Activated naive CD8-positive, alpha-beta T cell treated with anti-CD3 and anti-CD28 coated beads for 36 hours (primary cell): ENCODE measurements around the gene PRDM16. TPM values are rescaled to one million over a fixed set of nuclear protein-coding genes. Genes with fewer than 3 reads are reported as not detected.

Experiments
- DNase-seq: peaks from one replicate; pipeline ENCODE4 v3.0.0; 2021
- H3K27ac Mint-ChIP-seq: one replicate; pipeline ENCODE4 v1.8.0; 2022; ENCODE audit warnings: mild to moderate bottlenecking, moderate library complexity, mixed read lengths
- H3K27me3 Mint-ChIP-seq: one replicate; pipeline ENCODE4 v1.8.0; 2022; ENCODE audit warnings: mild to moderate bottlenecking, mixed read lengths
- H3K36me3 Mint-ChIP-seq: one replicate; pipeline ENCODE4 v1.8.0; 2021; ENCODE audit warnings: mild to moderate bottlenecking, mixed read lengths
- H3K4me1 Mint-ChIP-seq: one replicate; pipeline ENCODE4 v1.8.0; 2021; ENCODE audit warnings: mixed read lengths
- H3K4me3 Mint-ChIP-seq: one replicate; pipeline ENCODE4 v1.8.0; 2022; ENCODE audit warnings: mild to moderate bottlenecking, moderate library complexity, mixed read lengths
- H3K9me3 Mint-ChIP-seq: one replicate; pipeline ENCODE4 v1.8.0; 2022; ENCODE audit warnings: mixed read lengths
- total RNA-seq, 2 experiments: library from RNA; stranded (reverse); gene quantifications; one replicate each; pipeline ENCODE4 v1.2.3, GENCODE V29; 2021

PRDM16 gene
- under 1 TPM; 0.06 to 0.12 TPM for total RNA-seq

DNA sequence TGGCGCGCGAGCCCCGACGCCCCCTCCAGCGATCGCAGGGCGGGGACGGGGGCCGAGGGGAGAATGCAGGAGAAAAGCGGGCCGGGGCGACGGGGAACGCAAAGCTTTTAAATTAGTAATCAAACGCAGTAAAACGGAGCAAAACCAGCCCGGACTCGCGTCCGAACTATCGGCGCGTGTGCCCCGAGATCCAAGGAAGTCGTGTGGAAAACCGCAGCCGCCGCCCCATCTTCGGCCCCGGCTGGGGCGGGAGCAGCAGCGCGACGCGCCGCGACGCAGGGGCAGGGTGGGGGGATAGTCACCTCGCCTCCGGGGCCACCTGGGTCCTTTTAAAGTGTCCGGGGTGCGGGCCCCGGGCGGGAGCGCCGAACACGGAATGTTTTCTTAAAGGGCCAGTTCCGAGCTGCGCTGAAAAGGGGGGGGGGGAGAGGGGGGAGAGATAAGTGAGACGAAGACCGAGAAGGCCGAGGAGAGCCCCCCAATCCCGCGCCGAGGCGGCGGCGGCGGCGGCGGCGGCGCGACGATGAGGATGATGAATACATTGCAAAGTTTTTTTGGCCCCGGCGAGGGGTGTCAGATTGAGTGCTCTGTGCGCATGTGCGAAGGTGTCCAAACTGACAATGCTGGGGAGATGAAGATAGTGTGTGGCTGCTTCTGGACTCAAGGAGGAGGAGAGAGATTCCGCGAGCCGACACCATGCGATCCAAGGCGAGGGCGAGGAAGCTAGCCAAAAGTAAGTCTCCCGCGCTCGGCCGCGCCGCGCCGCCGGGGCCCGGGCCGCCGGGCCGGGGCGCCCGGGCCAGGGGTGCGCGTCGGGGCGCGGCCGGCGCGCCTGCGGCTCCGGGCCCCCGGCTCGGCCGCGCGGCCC lies at the start of gene PRDM16:
PRDM16 (plus strand) TSS at position 640 of the 868 bp plus-strand sequence; CDS start at position 697, 57 bp downstream.
- peak within 1 kb of the TSS; percentile 54 for H3K27ac Mint-ChIP-seq
- no peaks in the 10 kb centered on the region for H3K9me3 Mint-ChIP-seq
- peak; percentile 36 for DNase-seq

DNA sequence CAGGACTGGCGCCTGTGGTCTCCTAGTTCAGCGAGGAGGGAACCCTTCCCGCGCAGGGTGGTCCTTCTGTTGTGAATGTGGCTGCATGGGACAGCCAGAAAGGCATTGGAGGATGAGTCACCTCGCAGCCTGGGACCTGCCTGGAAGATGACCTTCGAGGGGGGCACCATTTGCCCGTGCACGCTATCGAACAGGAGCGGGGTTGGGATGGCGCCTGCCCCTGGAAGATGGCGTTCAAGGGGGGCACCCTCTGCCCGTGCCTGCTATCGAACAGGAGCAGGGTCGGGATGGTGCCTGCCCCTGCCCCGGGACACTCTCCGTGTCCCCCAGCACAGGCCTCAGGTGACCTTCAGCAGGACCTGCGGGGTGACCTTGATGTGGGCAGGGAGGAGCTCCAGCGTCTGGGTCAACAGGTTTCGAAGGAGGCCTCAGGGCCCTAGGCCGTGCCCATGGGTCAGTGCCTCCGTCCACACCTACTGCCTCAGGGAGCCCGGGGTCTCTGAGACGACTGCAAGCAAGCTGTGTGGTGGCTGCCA lies 49.4 kb upstream of the PRDM16 start:
- no peaks in the 10 kb centered on the region for H3K9me3 Mint-ChIP-seq
- no peaks in the 10 kb centered on the region for H3K4me1 Mint-ChIP-seq
- H3K27ac Mint-ChIP-seq = no peak overlapping the region

More for the DNA sequence above, at the start of gene PRDM16:
- Mint-ChIP-seq H3K4me3 (peak within 1 kb of the TSS; percentile 79), H3K4me1 (peaks cover 2% of the 10 kb centered on the region), H3K36me3 (no peaks in the 10 kb centered on the region), H3K27me3 (peaks cover 50% of the 10 kb centered on the region)

DNA sequence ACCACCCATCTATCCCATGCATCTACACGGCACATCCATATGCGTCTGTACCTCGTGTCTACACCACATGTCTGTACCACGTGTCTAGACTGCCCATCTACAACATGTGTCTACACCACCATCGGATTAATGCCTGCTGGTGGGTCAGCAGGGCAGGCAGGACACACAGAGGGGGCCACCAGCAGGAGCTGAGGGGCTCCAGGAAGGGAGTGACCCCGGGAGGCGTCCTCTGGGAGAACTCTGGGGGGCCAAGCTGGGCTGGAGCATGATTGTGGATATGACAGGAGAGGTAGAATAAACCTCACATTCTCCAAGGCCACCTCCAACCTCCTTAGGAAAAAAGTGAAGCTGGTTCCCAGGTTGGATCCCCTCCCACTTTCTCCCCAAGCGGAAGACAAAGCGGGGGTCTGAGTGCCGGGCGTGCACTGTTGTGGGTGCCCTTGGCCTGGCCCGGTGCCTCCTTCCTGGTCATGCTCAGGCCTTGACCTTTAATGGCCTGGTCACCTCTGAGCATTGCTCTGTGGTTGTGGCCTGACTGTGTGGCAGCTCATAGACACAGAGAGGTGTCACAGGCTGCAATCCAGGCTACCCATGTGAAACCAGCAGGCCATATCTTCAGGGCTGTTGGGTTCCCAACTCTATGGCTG lies 48.6 kb upstream of the PRDM16 start:
- H3K36me3 Mint-ChIP-seq = no peaks in the 10 kb centered on the region
- no peak overlapping the region for H3K27ac Mint-ChIP-seq
- H3K4me1 Mint-ChIP-seq = no peaks in the 10 kb centered on the region
- no peak for DNase-seq
- no peaks in the 10 kb centered on the region for H3K9me3 Mint-ChIP-seq
- no peak overlapping the region for H3K4me3 Mint-ChIP-seq
- no peaks in the 10 kb centered on the region for H3K27me3 Mint-ChIP-seq

More for the DNA sequence above, 49.4 kb upstream of the PRDM16 start:
- no peak overlapping the region for H3K4me3 Mint-ChIP-seq
- DNase-seq = no peak
- no peaks in the 10 kb centered on the region for H3K36me3 Mint-ChIP-seq
- no peaks in the 10 kb centered on the region for H3K27me3 Mint-ChIP-seq

DNA sequence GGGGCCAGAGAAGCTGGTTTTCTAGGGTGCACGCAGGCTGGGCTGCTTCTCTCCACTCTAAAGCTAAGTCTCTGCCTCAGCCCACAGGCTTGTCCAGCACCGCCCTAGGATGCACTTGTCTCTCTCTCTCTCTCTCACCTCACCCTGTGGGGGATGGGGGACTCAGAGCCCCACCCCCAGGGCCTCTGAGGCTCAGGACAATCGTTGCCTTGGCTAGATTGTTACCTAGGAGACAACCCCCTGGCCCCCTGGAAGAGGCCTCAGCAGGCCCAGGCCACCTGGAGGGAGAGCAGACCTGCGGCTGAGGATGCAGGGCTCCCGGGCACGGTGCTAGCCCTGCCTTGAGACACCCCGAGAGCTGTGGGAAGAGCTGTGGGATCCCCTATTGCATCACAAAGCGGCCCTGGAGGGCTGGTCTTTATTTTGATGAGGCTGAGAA lies 47.8 kb upstream of the PRDM16 start, which contains the start of gene ACTRT2:
ACTRT2 (plus strand) TSS at position 235 of the 439 bp plus-strand sequence. CDS start 220 bp downstream, outside the sequence.
- Mint-ChIP-seq H3K4me1 (no peaks in the 10 kb centered on the region), H3K36me3 (no peaks in the 10 kb centered on the region), H3K27ac (no peak within 1 kb of the TSS), H3K27me3 (no peaks in the 10 kb centered on the region), H3K4me3 (no peak within 1 kb of the TSS), H3K9me3 (no peaks in the 10 kb centered on the region)
- no peak for DNase-seq

DNA sequence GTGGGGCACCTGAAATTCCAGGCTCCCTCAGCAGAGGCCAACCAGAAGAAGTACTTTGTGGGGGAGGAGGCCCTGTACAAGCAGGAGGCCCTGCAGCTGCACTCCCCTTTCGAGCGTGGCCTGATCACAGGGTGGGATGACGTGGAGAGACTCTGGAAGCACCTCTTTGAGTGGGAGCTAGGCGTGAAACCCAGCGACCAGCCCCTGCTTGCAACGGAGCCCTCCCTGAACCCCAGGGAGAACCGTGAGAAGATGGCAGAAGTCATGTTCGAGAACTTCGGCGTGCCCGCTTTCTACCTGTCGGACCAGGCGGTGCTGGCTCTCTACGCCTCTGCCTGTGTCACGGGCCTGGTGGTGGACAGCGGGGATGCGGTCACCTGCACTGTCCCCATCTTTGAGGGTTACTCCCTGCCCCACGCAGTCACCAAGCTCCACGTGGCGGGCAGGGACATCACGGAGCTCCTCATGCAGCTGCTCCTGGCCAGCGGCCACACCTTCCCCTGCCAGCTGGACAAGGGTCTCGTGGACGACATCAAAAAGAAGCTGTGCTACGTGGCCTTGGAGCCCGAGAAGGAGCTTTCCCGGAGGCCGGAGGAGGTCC lies 47.1 kb upstream of the PRDM16 start:
- no peak overlapping the region for H3K27ac Mint-ChIP-seq
- H3K36me3 Mint-ChIP-seq = no peaks in the 10 kb centered on the region
- H3K4me1 Mint-ChIP-seq = no peaks in the 10 kb centered on the region
- no peak overlapping the region for H3K4me3 Mint-ChIP-seq
- H3K9me3 Mint-ChIP-seq = no peaks in the 10 kb centered on the region
- DNase-seq = no peak
- H3K27me3 Mint-ChIP-seq = no peaks in the 10 kb centered on the region

DNA sequence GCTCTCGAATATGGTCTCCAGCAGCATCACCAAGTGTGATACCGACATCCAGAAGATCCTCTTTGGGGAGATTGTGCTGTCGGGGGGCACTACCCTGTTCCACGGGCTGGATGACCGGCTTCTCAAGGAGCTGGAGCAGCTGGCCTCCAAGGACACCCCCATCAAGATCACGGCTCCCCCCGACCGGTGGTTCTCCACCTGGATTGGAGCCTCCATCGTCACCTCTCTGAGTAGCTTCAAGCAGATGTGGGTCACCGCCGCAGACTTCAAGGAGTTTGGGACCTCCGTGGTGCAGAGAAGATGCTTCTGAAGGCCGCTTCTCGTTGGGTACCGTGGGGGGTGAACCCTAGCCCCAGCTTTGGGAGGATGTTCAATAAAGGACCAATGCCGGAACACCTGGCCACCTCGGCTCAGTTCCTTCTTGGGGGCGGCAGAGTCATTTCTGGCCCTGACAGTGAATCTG lies 46.5 kb upstream of the PRDM16 start:
- Mint-ChIP-seq H3K4me3 (no peak overlapping the region), H3K36me3 (no peaks in the 10 kb centered on the region), H3K9me3 (no peaks in the 10 kb centered on the region), H3K27me3 (no peaks in the 10 kb centered on the region), H3K27ac (no peak overlapping the region), H3K4me1 (no peaks in the 10 kb centered on the region)
- DNase-seq = no peak

DNA sequence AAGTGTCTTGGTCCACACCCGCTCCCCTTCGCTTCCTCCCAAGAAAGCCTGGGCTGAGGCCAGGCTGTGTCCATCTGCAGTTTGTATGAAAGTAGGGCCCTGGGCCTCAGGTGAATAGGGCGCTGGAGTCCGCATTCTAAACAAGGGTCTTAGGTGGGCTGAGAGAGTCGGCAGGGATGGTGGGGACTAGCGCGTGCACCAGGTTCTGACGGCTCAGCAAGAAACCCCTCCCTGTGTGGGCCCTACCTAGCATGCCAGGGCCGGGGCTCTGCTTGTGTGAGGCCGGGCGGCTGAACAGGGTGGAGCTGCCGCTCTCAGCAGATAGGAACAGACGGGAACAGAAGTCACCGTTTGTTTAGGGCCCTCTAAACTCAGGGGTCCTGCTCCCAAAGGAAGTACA lies 46.0 kb upstream of the PRDM16 start:
- Mint-ChIP-seq H3K36me3 (no peaks in the 10 kb centered on the region), H3K4me1 (no peaks in the 10 kb centered on the region), H3K4me3 (no peak overlapping the region), H3K27me3 (no peaks in the 10 kb centered on the region), H3K27ac (no peak overlapping the region), H3K9me3 (no peaks in the 10 kb centered on the region)
- DNase-seq = no peak

DNA sequence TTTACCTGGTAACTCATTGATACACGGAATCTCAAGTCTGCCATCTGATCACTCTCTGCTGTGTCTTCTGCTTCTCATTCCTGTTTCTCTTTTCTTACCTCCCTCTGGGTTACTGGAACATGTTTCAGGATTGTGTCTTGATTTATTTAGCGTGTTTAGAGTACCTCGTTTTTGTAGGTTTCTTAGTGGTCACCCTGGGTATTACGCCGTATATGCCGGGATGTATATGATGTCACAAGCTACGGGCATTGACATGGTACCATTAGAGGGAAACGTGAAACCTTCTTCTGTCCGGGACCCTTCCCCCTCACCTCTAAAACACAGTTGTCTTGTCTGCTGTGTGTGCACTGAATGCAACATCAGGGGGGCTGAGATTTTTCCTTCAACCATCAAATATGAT lies 45.0 kb upstream of the PRDM16 start:
- no peaks in the 10 kb centered on the region for H3K9me3 Mint-ChIP-seq
- no peaks in the 10 kb centered on the region for H3K4me1 Mint-ChIP-seq
- H3K27me3 Mint-ChIP-seq = no peaks in the 10 kb centered on the region
- H3K36me3 Mint-ChIP-seq = no peaks in the 10 kb centered on the region
- DNase-seq = no peak
- no peak overlapping the region for H3K4me3 Mint-ChIP-seq
- H3K27ac Mint-ChIP-seq = no peak overlapping the region

DNA sequence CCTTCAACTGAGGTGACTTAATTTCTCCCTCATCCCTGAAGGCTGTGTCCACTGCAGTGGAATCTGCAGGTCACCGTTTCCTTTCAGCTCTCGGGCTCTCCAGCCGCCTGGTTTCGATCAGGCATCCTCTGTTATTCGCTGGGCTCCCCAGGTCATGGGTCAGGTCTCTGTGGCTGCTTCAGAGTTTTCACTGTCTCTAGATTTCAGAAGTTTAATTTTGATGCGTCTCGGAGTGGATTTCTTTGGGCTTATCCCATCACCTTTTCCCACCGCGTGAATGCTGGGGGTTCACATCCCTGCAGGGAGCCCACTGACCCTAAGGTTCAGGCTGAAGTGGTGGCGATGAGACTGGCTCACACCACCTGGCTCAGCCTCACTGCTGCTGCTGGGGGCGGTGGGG lies 44.4 kb upstream of the PRDM16 start:
- Mint-ChIP-seq H3K36me3 (no peaks in the 10 kb centered on the region), H3K9me3 (no peaks in the 10 kb centered on the region), H3K4me1 (no peaks in the 10 kb centered on the region), H3K4me3 (no peak overlapping the region), H3K27ac (no peak overlapping the region), H3K27me3 (no peaks in the 10 kb centered on the region)
- DNase-seq = no peak

DNA sequence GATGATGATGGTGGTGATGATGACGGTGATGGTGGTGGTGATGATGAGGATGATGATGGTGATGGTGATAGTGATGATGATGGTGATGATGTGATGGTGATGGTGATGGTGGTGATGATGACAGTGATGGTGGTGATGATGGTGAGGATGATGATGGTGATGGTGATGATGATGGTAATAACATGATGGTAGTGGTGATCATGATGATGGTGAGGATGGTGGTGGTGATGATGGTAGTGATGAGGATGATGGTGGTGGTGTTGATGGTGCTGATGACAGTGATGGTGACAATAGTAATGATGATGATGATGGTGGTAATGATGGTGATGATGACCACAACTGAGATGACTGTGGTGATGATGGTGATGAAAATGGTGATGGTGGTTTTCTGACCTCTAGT lies 42.9 kb upstream of the PRDM16 start:
- Mint-ChIP-seq H3K27ac (no peak overlapping the region), H3K4me3 (no peak overlapping the region), H3K36me3 (no peaks in the 10 kb centered on the region), H3K4me1 (no peaks in the 10 kb centered on the region), H3K9me3 (no peaks in the 10 kb centered on the region), H3K27me3 (no peaks in the 10 kb centered on the region)
- no peak for DNase-seq

DNA sequence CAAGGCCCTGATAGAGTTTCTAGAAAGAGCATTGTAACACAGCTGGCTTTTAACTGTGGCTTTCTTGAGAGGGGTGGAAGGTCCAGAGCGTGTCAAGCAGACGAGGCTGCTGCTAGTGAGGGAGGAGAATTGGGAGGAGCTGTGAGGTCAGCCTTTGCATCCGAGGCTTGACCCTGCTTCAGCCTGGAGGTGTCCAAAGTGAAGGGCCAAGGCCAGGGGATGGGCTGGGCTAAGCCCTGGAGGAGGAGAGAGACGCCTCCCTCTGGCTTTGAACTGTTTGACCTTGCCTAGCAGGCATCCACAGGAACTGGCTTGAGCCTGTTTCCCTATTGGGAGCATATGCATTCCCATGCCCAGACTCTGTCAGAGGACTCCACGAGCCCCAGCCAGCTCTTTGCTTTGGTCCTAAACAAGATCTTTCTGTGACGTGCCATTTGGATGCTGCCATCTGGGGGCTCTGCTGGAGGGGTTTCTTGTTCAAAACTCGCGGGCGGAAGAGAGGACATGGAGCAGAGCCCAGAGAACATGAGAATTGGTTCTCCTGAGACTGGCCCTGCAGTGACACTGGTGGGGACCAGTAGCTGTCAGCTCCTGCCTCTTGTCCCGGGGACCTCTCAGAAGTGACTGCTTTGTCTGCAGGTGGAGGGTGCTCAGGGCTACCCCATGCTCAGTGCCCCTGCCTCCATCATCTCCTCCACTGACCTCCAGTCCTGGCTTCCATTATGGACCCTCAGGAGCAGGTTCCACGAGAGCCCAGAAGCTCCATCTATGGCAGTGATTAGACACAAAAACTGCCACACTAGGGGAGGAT lies 42.2 kb upstream of the PRDM16 start:
- H3K4me3 Mint-ChIP-seq = no peak overlapping the region

DNA sequence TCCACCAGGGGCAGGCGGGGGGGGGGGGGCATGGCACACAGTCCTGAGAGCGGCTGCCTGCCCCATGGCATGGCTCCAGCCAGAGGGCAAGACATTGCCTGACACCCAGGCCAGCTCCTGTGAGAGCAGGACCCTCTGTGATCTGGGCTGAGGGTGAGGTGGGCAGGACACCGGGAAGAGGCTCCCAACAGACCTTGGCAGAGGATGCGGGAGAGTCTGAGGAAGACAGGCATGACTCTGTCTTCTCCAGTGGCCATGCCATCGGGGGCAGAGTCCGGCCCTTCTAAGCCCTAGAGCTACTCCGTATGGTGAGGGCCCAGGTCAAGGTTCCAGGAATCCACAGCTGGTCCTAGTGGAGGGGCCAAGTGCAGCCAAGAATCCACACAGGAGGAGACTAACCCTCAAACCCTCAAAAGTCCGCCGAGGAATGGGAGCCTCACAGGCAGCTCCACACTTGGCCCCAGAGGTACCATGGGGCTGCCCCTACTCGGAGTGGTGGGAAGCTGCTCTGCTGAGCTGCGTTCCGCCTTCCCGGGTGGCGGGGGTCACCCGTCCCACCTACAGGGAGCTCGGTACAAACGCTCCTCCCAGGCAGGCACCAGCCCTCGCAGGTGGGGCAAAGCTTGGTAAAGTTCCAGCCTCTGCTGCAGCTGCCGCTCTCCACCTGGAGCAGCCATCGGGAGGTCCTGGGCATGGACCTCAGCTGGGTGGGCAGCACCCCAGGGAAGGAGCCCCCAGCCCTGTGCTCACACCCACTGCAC lies 41.2 kb upstream of the PRDM16 start:
- Mint-ChIP-seq H3K27ac (no peak overlapping the region), H3K4me1 (peaks cover 5% of the 10 kb centered on the region), H3K36me3 (no peaks in the 10 kb centered on the region), H3K9me3 (no peaks in the 10 kb centered on the region), H3K27me3 (no peaks in the 10 kb centered on the region), H3K4me3 (no peak overlapping the region)
- DNase-seq = no peak

More for the DNA sequence above, 42.2 kb upstream of the PRDM16 start:
- Mint-ChIP-seq H3K9me3 (no peaks in the 10 kb centered on the region), H3K27me3 (no peaks in the 10 kb centered on the region), H3K27ac (no peak overlapping the region), H3K36me3 (no peaks in the 10 kb centered on the region), H3K4me1 (no peaks in the 10 kb centered on the region)
- no peak for DNase-seq

DNA sequence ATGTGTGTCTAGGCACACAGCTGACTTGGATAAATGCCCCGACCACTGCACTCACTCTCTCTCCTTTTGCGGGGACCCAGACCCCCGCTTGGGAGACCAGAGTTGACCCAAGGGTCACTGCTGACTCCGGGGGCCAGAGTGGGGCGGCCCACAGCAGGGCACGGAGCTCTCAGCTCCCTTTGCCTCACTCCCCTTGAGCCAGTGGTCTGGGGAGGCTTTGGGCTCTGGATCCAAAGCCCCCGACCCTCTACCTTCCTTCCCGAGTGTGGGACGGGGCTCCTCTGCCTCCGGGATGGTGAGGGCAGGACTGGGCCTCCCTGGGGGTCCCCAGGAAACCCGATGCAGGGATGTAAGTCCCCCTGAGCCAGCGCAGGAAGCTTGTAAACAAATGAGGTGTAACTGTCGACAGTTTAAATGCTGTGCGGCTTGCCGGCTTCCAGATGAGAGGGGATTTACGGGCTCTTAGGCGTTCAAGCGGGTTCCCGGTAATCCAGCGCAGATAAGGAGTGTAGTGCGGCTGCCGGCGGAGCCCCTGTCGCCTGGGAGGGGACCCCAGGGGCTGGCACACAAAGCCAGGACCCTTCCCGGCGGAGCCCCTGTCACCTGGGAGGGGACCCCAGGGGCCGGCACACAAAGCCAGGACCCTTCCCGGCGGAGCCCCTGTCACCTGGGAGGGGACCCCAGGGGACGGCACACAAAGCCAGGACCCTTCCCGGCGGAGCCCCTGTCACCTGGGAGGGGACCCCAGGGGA lies 40.3 kb upstream of the PRDM16 start:
- H3K27me3 Mint-ChIP-seq = no peaks in the 10 kb centered on the region
- H3K36me3 Mint-ChIP-seq = no peaks in the 10 kb centered on the region
- H3K4me1 Mint-ChIP-seq = peaks cover 12% of the 10 kb centered on the region
- H3K27ac Mint-ChIP-seq = no peak overlapping the region
- H3K4me3 Mint-ChIP-seq = no peak overlapping the region
- no peaks in the 10 kb centered on the region for H3K9me3 Mint-ChIP-seq
- DNase-seq = no peak
